GM10847 (cell line): Measurements from ENCODE around the gene GPC5.

ENCODE experiments used
- POLR2A ChIP-seq: IDR thresholded peaks from 2 replicates; pipeline ENCODE4 v1.6.1; 2011; ENCODE audit not compliant: insufficient read length; ENCODE audit errors: extremely low read depth

GPC5 gene

GRCh38 chr13:92320323-92320722, 921.9 kb downstream of the GPC5 start:
- no peak for TF ChIP-seq POLR2A

GRCh38 chr13:92321174-92321573, 922.8 kb downstream of the GPC5 start:
- no peak for TF ChIP-seq POLR2A

- TF ChIP-seq POLR2A, result no peak
These were observed 947.2 kb downstream of the GPC5 start for GRCh38 chr13:92345627-92346026.

GRCh38 chr13:92346046-92346445, 947.6 kb downstream of the GPC5 start:
- no peak for TF ChIP-seq POLR2A

- TF ChIP-seq POLR2A, result no peak
These were observed 956.2 kb downstream of the GPC5 start for GRCh38 chr13:92354583-92354982.

- no peak for TF ChIP-seq POLR2A
These were observed 956.8 kb downstream of the GPC5 start for GRCh38 chr13:92355213-92355612.

- TF ChIP-seq POLR2A, result no peak
These were observed 964.3 kb downstream of the GPC5 start for GRCh38 chr13:92362717-92363116.

- no peak for TF ChIP-seq POLR2A
These were observed 967.5 kb downstream of the GPC5 start for GRCh38 chr13:92365904-92366303.

GRCh38 chr13:92377396-92377795, 979.0 kb downstream of the GPC5 start:
- no peak for TF ChIP-seq POLR2A

GRCh38 chr13:92379371-92379770, 981.0 kb downstream of the GPC5 start:
- no peak for TF ChIP-seq POLR2A

GRCh38 chr13:92384410-92384809, 986.0 kb downstream of the GPC5 start:
- no peak for TF ChIP-seq POLR2A

GRCh38 chr13:92387245-92387644, 988.8 kb downstream of the GPC5 start:
- no peak for TF ChIP-seq POLR2A

GRCh38 chr13:92390217-92390616, 991.8 kb downstream of the GPC5 start:
- no peak for TF ChIP-seq POLR2A

GRCh38 chr13:92403606-92404005, 1005.2 kb downstream of the GPC5 start:
- TF ChIP-seq POLR2A, result no peak

GRCh38 chr13:92407858-92408257, 1009.4 kb downstream of the GPC5 start:
- TF ChIP-seq POLR2A, result no peak

- TF ChIP-seq POLR2A, result no peak
These were observed 1014.1 kb downstream of the GPC5 start for GRCh38 chr13:92412481-92412880.

GRCh38 chr13:92412996-92413395, 1014.6 kb downstream of the GPC5 start:
- no peak for TF ChIP-seq POLR2A

- TF ChIP-seq POLR2A, result no peak
These were observed 1015.0 kb downstream of the GPC5 start for GRCh38 chr13:92413452-92413851.

GRCh38 chr13:92414851-92415250, 1016.4 kb downstream of the GPC5 start:
- TF ChIP-seq POLR2A, result no peak

- no peak for TF ChIP-seq POLR2A
These were observed 1017.4 kb downstream of the GPC5 start for GRCh38 chr13:92415781-92416180.
